Mucosa of stomach (tissue), 1 donor: ENCODE data around the gene RNU7-1.

Experiments used
- H3K27me3 ChIP-seq: one replicate; pipeline ENCODE4 v1.7.0; 2013; ENCODE audit warnings: mild to moderate bottlenecking, low read length; ENCODE audit not compliant: control insufficient read depth, insufficient read depth
- H3K36me3 ChIP-seq: one replicate; pipeline ENCODE4 v1.7.0; 2013; ENCODE audit warnings: low read length; ENCODE audit not compliant: control insufficient read depth, insufficient read depth
- H3K4me1 ChIP-seq: one replicate; pipeline ENCODE4 v1.7.0; 2013; ENCODE audit warnings: mild to moderate bottlenecking, low read length; ENCODE audit not compliant: control insufficient read depth, insufficient read depth
- H3K4me3 ChIP-seq: one replicate; pipeline ENCODE4 v1.7.0; 2013; ENCODE audit warnings: low read length
- H3K9ac ChIP-seq: one replicate; pipeline ENCODE4 v1.7.0; 2013; ENCODE audit warnings: mild to moderate bottlenecking, low read length, moderate library complexity
- H3K9me3 ChIP-seq: one replicate; pipeline ENCODE4 v1.7.0; 2013; ENCODE audit warnings: mild to moderate bottlenecking, low read length, moderate library complexity; ENCODE audit not compliant: control insufficient read depth
- donor health status: Pancreatic carcinoma.

The RNU7-1 gene

DNA sequence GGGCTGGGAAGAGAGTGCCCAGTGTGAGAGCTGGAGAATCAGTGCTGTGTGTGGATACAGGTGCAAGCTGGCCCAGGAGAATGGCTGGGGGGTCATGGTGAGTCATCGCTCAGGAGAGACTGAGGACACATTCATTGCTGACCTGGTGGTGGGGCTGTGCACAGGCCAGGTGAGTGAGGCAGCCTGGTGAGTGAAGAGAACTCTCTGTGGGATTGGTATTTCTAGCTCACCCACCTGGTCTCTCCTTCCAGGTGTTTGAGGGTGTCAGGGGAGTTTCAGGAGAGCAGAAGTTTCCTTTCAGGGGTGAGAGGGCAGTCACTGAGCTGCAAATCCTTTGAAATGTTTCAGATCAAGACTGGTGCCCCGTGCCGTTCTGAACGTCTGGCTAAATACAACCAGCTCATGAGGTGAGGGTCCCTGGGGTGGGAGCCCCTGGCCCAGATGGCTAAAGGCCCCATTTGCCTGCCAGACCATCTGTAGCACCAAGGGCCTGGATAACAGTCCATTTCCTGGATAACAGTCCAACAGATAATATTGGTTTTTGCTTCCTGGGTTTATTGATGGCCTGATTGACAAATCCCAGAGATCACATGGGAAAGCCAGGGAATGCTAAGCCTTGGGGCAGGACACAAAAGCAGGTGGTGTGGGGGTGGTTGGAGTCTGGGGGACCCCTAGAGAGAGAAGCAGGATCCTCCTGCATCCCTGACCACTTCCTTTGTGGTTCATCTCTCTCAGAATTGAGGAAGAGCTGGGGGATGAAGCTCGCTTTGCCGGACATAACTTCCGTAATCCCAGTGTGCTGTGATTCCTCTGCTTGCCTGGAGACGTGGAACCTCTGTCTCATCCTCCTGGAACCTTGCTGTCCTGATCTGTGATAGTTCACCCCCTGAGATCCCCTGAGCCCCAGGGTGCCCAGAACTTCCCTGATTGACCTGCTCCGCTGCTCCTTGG, 21.3 kb upstream of the RNU7-1 start:
- Histone ChIP-seq H3K36me3 (no peaks in the 10 kb centered on the region), H3K9ac (no peak overlapping the region), H3K4me3 (no peak overlapping the region)

GRCh38 chr12:6923003-6923732, 20.4 kb upstream of the RNU7-1 start:
- Histone ChIP-seq H3K4me1 (peaks cover 32% of the 10 kb centered on the region), H3K27me3 (no peaks in the 10 kb centered on the region), H3K9me3 (no peaks in the 10 kb centered on the region), H3K4me3 (no peak overlapping the region), H3K9ac (no peak overlapping the region), H3K36me3 (no peaks in the 10 kb centered on the region)

More for the DNA sequence above, 21.3 kb upstream of the RNU7-1 start:
- H3K4me1 ChIP-seq = peaks cover 31% of the 10 kb centered on the region
- H3K9me3 ChIP-seq = no peaks in the 10 kb centered on the region
- H3K27me3 ChIP-seq = no peaks in the 10 kb centered on the region

DNA sequence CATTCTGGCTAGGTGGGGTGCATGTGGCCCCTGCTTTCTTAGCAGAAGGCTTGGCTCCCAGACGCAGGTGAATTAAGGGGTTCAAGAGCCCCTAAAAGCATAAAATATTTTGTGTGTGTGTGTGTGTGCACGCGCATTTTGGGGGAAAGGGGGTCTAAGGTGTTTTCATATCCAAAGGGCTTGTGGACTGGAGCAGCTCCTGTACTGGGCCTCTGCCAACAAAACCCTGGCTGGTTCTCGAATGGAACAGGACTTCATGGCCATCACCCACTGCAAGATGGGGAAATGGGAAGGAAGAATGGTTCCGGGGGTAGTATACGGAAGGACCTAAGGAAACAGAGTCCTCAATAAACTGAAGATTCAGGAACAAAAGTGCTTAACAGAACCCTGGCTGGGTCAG, 19.8 kb upstream of the RNU7-1 start:
- Histone ChIP-seq H3K9ac (no peak overlapping the region), H3K27me3 (no peaks in the 10 kb centered on the region), H3K36me3 (no peaks in the 10 kb centered on the region), H3K9me3 (no peaks in the 10 kb centered on the region), H3K4me3 (no peak overlapping the region), H3K4me1 (peaks cover 35% of the 10 kb centered on the region)

DNA sequence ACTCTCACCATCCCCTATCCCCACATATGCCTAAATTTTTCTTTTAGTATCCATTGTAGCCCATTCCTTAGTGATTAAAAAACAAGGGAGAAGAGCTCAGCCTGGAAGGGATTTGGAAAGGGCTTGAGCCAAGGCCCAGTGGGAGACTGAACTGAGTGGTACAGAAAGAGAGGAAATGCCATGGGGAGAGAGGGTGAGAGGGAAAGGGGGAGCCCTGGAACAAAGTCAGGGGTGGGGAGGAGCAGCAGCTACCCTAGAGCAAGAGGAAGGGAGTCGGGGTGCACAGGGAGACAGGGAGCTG, 18.4 kb upstream of the RNU7-1 start:
- no peaks in the 10 kb centered on the region for H3K9me3 ChIP-seq
- H3K4me1 ChIP-seq = peaks cover 48% of the 10 kb centered on the region
- peak overlapping the region; percentile 90 for H3K9ac ChIP-seq
- H3K27me3 ChIP-seq = no peaks in the 10 kb centered on the region
- no peaks in the 10 kb centered on the region for H3K36me3 ChIP-seq
- no peak overlapping the region for H3K4me3 ChIP-seq

DNA sequence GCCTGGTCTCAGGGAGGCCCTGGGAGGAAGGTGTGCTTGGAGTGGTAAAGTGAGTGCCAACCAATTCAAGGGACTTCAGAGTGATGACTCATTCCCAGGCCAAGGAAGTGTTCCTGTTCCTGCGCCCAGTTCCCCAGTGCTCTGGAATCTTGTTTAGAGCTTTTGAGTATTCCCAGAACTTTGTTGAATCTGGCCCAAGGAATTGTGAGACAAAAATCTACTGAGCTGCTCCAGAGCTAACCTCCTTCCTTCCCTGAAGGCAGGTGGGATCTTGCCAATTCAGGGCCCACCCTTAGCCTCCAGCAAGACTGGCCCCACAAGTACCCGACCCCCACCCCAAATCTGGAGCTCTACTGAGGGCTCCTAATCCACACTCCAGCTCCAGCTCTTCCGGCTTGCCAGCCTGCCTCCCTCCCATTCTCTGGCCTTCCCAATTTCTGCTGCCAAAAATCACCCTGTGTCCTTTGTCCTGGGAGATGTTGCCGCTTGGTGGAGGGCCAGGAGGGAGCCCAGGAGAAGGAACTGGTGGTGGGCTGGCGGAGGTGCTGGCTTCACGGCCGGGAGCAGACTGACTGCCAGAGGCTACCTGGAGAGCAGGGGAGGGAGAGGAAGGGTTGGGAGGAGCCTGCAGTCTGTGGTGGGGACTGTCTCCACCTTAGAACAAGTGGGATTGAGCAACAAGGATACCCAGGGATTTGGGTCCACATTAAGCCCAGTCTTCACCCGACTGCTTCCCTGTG, 17.9 kb upstream of the RNU7-1 start:
- Histone ChIP-seq H3K36me3 (no peaks in the 10 kb centered on the region), H3K4me3 (peak overlapping the region; percentile 41), H3K4me1 (peaks cover 50% of the 10 kb centered on the region), H3K9ac (peak overlapping the region; percentile 90), H3K9me3 (no peaks in the 10 kb centered on the region), H3K27me3 (no peaks in the 10 kb centered on the region)

- Histone ChIP-seq H3K4me3 (peak within 1 kb of the TSS; percentile 74), H3K4me1 (peaks cover 53% of the 10 kb centered on the region), H3K9me3 (no peaks in the 10 kb centered on the region), H3K27me3 (no peaks in the 10 kb centered on the region), H3K36me3 (no peaks in the 10 kb centered on the region), H3K9ac (peak within 1 kb of the TSS; percentile 90)
Measured at GRCh38 chr12:6927379-6928021, 16.1 kb upstream of the RNU7-1 start, which contains the start of gene ATN1. TSS of gene ATN1 (plus strand) at chr12:6927959. CDS start at chr12:6934002, 6,043 bp downstream.

DNA sequence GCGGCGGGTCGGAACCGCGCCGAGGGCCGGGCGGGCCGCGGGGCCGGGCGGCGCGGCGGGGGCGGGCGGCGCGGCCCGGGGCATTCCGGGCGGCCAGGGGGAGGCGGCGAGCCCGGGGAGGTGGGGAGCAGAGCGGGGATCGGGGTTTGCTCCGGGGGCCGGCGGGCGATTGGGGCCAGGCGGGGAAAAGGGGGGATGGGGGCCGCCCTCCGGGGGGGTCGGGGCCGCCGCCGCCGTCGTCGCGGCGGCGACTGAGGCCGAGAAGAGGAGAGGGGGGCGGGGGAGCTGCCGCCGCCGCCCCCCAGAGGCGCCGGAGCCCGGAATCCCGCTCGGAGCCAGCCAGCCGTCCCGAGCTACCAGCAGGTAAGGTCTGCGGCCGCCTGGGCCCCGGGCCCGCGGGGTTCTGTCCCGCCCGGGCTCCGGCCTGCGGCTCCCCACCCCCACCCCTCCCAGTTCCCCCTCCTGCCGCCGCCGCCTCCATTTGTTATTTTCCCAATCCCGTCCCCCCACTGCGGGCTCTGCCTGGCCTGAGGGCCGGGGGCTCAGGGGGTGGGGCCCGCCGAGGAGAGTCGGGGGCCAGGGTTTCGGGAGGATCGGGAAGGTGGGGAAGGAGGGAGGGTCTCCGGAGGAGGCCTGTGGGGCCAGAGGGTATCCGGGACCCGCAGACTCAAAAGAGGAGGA, 15.5 kb upstream of the RNU7-1 start:
- peak overlapping the region; percentile 85 for H3K9ac ChIP-seq
- no peaks in the 10 kb centered on the region for H3K36me3 ChIP-seq
- peaks cover 53% of the 10 kb centered on the region for H3K4me1 ChIP-seq
- peak overlapping the region; percentile 74 for H3K4me3 ChIP-seq
- no peaks in the 10 kb centered on the region for H3K27me3 ChIP-seq
- no peaks in the 10 kb centered on the region for H3K9me3 ChIP-seq

GRCh38 chr12:6928703-6929407, 14.8 kb upstream of the RNU7-1 start:
- no peaks in the 10 kb centered on the region for H3K9me3 ChIP-seq
- peaks cover 60% of the 10 kb centered on the region for H3K4me1 ChIP-seq
- H3K27me3 ChIP-seq = no peaks in the 10 kb centered on the region
- no peaks in the 10 kb centered on the region for H3K36me3 ChIP-seq
- H3K4me3 ChIP-seq = peak overlapping the region; percentile 74
- peak overlapping the region; percentile 85 for H3K9ac ChIP-seq

DNA sequence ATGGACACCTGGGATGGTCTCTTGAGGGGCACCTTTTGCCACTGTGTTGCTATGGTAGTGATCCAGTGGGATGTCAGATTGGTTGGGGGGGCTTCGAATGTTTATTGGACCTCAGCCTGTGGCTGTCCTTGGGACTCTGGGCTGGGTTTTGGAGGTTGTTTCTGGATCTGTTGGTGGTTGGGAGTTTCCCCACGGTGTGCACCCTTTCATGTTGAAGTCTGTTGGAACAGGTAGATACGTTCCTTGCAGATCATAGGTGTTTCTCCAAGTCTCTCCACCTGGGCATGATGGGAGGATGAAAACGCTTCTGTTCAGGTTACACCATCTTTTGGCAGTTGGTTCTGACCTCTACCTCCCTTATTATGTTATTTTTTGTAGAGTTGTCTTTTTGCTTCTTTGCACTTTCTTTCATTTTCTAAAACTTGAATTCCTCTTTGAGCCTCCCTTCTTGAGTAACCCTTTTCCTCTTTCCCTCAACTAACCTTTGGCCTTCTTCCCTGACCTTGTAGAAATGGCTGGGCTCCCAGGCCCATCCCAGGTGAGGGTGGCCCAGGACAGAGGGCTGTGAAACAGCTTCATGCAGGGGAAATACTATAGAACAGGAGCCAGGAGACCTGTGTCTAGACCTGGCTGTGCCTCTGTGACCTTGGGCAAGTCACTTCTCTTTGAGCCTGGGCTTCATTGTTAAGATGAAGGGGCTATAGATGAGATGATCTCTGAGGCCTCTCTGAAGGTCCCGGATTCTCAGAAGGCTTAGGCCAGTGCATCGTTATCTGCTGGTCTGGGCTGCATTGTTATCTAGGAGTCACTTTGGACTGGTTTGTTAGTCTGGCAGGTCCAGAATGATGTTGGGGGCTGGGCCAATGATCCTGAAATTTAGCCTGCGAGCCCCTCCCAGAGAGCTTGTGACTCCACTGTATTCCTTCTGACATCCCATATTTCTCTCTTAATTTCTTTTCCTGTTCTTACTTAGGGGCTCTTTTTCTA, 13.9 kb upstream of the RNU7-1 start:
- Histone ChIP-seq H3K36me3 (no peaks in the 10 kb centered on the region), H3K4me3 (peak overlapping the region; percentile 74), H3K4me1 (peaks cover 57% of the 10 kb centered on the region), H3K9ac (peak overlapping the region; percentile 85), H3K9me3 (no peaks in the 10 kb centered on the region), H3K27me3 (no peaks in the 10 kb centered on the region)

- H3K36me3 ChIP-seq = no peaks in the 10 kb centered on the region
- H3K4me1 ChIP-seq = peaks cover 45% of the 10 kb centered on the region
- H3K4me3 ChIP-seq = no peak overlapping the region
- H3K9ac ChIP-seq = no peak overlapping the region
- no peaks in the 10 kb centered on the region for H3K27me3 ChIP-seq
- H3K9me3 ChIP-seq = no peaks in the 10 kb centered on the region
Measured at GRCh38 chr12:6932766-6933165, 10.8 kb upstream of the RNU7-1 start.
